Activated CD4-positive, alpha-beta memory T cell treated with anti-CD3 and anti-CD28 coated beads, Interleukin-2, amount 10 ng/mL, durations not matched to agents 7 days and 5 days (primary cell): ENCODE results near the gene ANKFY1. TPM values are rescaled to one million over a fixed set of nuclear protein-coding genes. Genes with fewer than 3 reads are reported as not detected.

Experiments
- CTCF ChIA-PET: fragments of 350-600 bp; sonication (Branson Sonifier 250); formaldehyde crosslinking; loops from one replicate; lab custom pipeline; 2021; ENCODE audit warnings: antibody characterized with exemption, inconsistent platforms; lab: Charles Lee
- POLR2A ChIA-PET: fragments of 350-600 bp; sonication (Branson Sonifier 250); formaldehyde crosslinking; loops from one replicate; lab custom pipeline; 2021; ENCODE audit warnings: antibody characterized with exemption; lab: Charles Lee
- DNase-seq: peaks from one replicate; pipeline ENCODE4 v3.0.0-alpha.2; 2020
- H3K27ac Mint-ChIP-seq: one replicate; pipeline ENCODE4 v1.8.0; 2021; ENCODE audit warnings: mild to moderate bottlenecking, mixed read lengths
- H3K27me3 Mint-ChIP-seq: one replicate; pipeline ENCODE4 v1.8.0; 2021; ENCODE audit warnings: mixed read lengths
- H3K36me3 Mint-ChIP-seq: one replicate; pipeline ENCODE4 v1.8.0; 2021; ENCODE audit warnings: low read depth, mixed read lengths
- H3K4me1 Mint-ChIP-seq: one replicate; pipeline ENCODE4 v1.8.0; 2021; ENCODE audit warnings: mixed read lengths
- H3K4me3 Mint-ChIP-seq: one replicate; pipeline ENCODE4 v1.8.0; 2021; ENCODE audit warnings: mild to moderate bottlenecking, mixed read lengths
- H3K9me3 Mint-ChIP-seq: one replicate; pipeline ENCODE4 v1.8.0; 2021; ENCODE audit warnings: mixed read lengths
- total RNA-seq, 2 experiments: library from RNA; stranded (reverse); gene quantifications; one replicate each; pipeline ENCODE4 v1.2.3, GENCODE V29; 2021

ANKFY1 gene
- total RNA-seq, 2 experiments from 2014 or later: 70.7 to 71.6 TPM

DNA sequence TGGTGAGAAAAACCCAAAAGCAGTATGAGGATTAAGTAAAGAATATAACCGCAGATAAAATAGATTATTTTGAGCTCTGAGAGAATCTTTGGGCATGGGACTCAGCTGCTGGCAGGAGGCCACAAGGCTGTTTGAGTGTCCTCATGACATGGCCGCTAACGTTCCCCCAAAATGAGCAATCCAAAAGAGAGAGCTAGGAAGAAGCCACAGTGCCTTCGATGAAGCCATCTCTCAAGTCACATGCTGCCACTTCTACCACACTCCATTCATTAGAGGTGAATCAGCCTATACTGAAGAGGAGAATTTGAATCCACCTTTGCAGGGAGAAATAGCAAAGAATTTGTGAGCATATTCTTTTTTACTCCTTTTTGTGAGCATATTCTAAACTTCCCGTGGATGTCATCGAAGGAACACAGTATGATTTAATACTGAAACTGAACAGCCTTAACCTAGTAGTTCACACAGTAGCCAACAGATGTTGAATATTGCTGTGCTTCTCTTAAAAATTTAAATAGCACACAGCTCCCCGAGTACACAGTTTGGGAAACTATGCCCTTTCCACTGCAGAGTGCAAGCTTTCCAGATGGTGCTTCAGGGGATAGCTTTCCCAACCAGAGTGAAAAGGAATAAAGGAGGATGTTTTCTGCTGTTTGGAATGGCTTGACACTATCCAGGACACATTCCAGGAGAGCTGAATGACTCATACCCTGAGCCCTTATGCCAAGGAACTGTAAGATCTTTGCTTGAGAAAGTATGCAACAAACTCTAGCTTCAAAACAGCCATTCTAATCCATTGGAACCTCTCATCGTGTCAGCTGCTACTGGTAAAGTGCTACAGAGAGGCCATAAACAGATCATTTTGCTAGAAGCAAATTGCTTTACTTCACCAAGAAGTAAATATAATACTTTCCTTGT lies 33.9 kb downstream of the ANKFY1 start:
- no peak overlapping the region for H3K27ac Mint-ChIP-seq
- H3K4me1 Mint-ChIP-seq: peaks cover 13% of the 10 kb centered on the region
- DNase-seq: no peak
- H3K4me3 Mint-ChIP-seq: no peak overlapping the region
- CTCF ChIA-PET: interaction anchor here (1.3 to 2.1 kb wide), 2 partner anchors 14 to 30 kb away, joined by 7 to 13 read pairs; no protein-coding TSS in a partner anchor
- H3K9me3 Mint-ChIP-seq: no peaks in the 10 kb centered on the region
- H3K27me3 Mint-ChIP-seq: no peaks in the 10 kb centered on the region
- H3K36me3 Mint-ChIP-seq: peaks cover 30% of the 10 kb centered on the region
- POLR2A ChIA-PET: interaction anchor here (1.1 kb wide), 2 partner anchors 10 to 13 kb away, joined by 3 read pairs; no protein-coding TSS in a partner anchor

DNA sequence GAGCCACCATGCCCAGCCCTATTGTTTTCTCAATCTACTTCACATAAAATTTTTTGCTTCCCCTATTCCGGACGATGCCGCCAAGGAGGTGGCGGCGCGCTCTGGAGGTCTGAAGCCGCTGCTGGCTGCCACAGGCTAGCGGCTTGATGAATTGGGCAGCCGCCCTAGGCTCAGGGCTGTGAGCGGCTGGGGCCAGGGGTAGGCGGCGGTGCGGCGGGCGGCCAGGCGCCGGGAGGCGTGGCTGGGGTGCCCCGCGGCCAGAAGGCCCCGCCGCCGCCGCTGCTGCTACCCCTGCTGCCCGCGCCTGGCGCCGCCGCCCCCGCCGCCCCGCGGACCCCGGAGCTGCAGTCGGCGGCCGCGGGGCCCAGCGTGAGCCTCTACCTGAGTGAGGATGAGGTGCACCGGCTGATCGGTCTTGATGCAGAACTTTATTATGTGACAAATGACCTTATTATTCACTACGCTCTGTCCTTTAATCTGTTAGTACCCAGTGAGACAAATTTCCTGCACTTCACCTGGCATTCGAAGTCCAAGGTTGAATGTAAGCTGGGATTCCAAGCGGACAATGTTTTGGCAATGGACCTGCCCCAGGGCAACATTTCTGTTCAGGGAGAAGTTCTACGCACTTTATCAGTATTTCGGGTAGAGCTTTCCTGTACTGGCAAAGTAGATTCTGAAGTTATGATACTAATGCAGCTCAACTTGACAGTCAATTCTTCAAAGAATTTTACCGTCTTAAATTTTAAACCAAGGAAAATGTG lies 41.7 kb downstream of the ANKFY1 start:
- no peak overlapping the region for H3K27ac Mint-ChIP-seq
- no peaks in the 10 kb centered on the region for H3K27me3 Mint-ChIP-seq
- H3K4me3 Mint-ChIP-seq: no peak overlapping the region
- peaks cover 16% of the 10 kb centered on the region for H3K36me3 Mint-ChIP-seq
- POLR2A ChIA-PET: interaction anchor here (0.6 to 1.3 kb wide), 3 partner anchors 10 to 17 kb away, joined by 3 read pairs; no protein-coding TSS in a partner anchor
- H3K4me1 Mint-ChIP-seq: no peaks in the 10 kb centered on the region
- CTCF ChIA-PET: interaction anchor here (0.9 to 1.1 kb wide), 2 partner anchors 21 to 191 kb away, joined by 3 read pairs; no protein-coding TSS in a partner anchor
- DNase-seq: no peak
- no peaks in the 10 kb centered on the region for H3K9me3 Mint-ChIP-seq

DNA sequence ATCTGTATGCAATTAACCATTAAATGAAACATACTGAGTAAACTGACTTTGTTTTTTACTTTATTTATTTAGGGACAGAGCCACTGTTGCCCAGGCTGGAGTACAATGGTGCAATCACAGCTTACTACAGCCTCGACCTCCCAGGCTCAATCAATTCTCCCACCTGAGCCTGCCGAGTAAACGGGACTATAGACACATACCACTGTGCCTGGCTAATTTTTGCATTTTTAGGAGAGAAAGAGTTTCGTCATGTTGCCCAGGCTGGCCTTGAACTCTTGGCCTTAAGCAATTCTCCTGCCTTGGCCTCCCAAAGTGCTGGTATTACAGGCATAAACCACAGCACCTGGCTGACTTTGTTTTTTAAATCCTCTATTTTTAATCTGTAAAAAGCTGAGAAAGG lies 42.6 kb downstream of the ANKFY1 start:
- Mint-ChIP-seq H3K4me3 (no peak overlapping the region), H3K36me3 (peaks cover 17% of the 10 kb centered on the region), H3K9me3 (no peaks in the 10 kb centered on the region), H3K27me3 (no peaks in the 10 kb centered on the region), H3K27ac (no peak overlapping the region), H3K4me1 (no peaks in the 10 kb centered on the region)
- no peak for DNase-seq
- ChIA-PET POLR2A (no interaction called here), CTCF (no interaction called here)

DNA sequence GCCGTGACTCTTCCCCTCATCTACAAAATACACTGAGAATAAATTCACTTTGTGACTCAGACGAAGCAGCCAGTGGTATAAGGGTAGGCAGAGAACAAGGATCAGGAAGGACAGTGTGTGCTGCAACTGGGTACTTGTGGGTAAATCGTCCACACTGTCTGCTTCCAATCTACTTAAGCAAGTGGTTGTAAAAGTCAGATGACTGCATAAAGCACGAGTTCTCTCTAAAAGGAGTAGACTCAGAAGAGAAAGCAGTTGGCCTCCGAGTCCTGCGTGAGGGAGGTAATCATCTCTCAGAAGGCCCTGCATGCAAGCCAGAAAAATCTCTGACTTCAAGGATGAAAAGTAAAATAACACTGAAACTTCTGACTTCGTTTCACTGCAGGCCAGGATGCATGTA lies 43.1 kb downstream of the ANKFY1 start:
- ChIA-PET POLR2A (interaction anchor here (1.6 kb wide), 1 partner anchor 9 kb away, joined by 3 read pairs; no protein-coding TSS in a partner anchor), CTCF (interaction anchor here (1.3 kb wide), 1 partner anchor 20 kb away, joined by 3 read pairs; no protein-coding TSS in a partner anchor)
- no peak overlapping the region for H3K27ac Mint-ChIP-seq
- H3K36me3 Mint-ChIP-seq: peaks cover 18% of the 10 kb centered on the region
- no peak for DNase-seq
- H3K4me3 Mint-ChIP-seq: no peak overlapping the region
- peaks cover 1% of the 10 kb centered on the region for H3K4me1 Mint-ChIP-seq
- H3K27me3 Mint-ChIP-seq: no peaks in the 10 kb centered on the region
- no peaks in the 10 kb centered on the region for H3K9me3 Mint-ChIP-seq

DNA sequence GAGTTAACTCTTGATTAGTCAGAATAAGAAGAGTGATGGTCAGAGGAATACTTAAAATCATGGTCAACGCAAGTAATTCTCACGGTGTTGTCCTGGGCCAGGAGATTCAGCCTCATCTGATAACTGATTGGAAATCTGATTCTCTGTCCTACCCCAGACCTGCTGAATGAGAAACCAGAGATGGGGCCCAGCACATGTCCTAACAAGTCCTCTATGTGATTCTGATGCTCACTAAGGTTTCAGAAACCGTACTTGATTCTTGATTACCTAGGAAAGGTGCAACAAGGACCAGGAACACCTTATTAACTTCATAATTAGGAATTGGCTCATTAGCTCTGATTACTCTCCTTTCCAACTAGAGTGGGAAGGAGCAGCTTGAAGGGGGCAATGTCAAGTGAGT lies 44.5 kb downstream of the ANKFY1 start:
- H3K9me3 Mint-ChIP-seq: no peaks in the 10 kb centered on the region
- ChIA-PET POLR2A (interaction anchor here (1.0 to 1.6 kb wide), 2 partner anchors 11 to 147 kb away, joined by 3 read pairs; partner anchors contain the start of gene UBE2G1), CTCF (interaction anchor here (1.0 to 1.4 kb wide), 5 partner anchors 13 to 192 kb away, joined by 3 to 5 read pairs (median 3); no protein-coding TSS in a partner anchor)
- H3K27me3 Mint-ChIP-seq: no peaks in the 10 kb centered on the region
- H3K4me3 Mint-ChIP-seq: no peak overlapping the region
- H3K36me3 Mint-ChIP-seq: peaks cover 24% of the 10 kb centered on the region
- peaks cover 6% of the 10 kb centered on the region for H3K4me1 Mint-ChIP-seq
- DNase-seq: no peak
- H3K27ac Mint-ChIP-seq: no peak overlapping the region

DNA sequence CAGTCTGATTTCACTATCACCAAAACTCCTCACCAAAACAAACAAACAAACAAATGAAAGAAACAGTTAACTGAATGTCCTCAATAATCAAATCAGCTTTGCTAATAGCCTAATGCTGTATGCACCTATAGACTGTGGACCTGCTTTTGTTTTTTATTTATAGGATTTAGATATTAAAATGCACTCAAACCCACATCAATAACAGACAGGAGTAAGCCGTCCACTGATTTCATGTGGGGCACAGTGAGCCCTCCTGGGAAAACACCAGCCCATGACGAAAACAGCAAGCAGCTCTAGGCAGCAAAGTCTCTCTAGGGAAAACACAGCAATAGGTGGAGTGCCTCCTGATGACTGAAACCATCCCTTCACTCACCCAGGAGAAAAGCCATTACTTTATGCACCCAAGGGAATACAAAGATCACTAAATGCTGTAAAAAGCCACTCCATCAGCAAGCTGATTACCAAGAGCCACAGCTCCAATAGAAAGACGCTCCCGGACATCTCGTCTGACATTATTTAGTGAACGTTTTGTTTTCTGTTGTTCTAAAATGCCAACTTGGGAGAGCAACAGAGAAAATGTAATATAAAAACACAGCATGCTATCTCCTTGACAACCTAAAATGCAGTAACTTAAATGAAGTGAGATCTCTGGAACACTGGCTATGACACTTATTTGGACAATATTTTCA lies 47.8 kb downstream of the ANKFY1 start:
- Mint-ChIP-seq H3K36me3 (peaks cover 26% of the 10 kb centered on the region), H3K27ac (no peak overlapping the region), H3K9me3 (no peaks in the 10 kb centered on the region), H3K27me3 (no peaks in the 10 kb centered on the region), H3K4me1 (peaks cover 8% of the 10 kb centered on the region), H3K4me3 (no peak overlapping the region)
- POLR2A ChIA-PET: interaction anchor here (1.1 to 1.6 kb wide), 3 partner anchors 86 to 197 kb away, joined by 3 to 5 read pairs (median 5); partner anchors contain the start of gene UBE2G1
- DNase-seq: no peak
- CTCF ChIA-PET: interaction anchor here (0.6 to 5.5 kb wide), 25 partner anchors 10 to 351 kb away, joined by 3 to 62 read pairs (median 4); no protein-coding TSS in a partner anchor

DNA sequence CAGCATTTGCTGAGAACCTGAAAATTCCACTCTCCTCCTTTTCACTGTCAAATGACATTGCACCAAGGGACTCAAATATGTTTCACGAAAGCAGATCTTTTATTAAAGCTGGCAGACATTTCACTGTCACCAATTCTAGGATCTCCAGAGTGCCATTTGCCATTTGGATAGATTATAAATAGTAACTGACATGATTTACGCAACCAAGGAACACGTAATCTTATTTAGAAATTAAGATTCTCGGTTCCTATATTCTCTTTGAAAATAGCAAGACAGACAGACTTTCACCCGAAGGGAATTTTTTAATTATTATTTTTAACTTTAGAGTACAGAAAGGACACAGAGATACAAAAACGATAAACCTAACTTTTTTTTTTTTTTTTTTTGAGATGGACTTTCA lies 49.6 kb downstream of the ANKFY1 start:
- no peaks in the 10 kb centered on the region for H3K27me3 Mint-ChIP-seq
- H3K27ac Mint-ChIP-seq: no peak overlapping the region
- peaks cover 10% of the 10 kb centered on the region for H3K4me1 Mint-ChIP-seq
- ChIA-PET POLR2A (no interaction called here), CTCF (interaction anchor here (5.5 kb wide), 1 partner anchor 200 kb away, joined by 62 read pairs; no protein-coding TSS in a partner anchor)
- no peak overlapping the region for H3K4me3 Mint-ChIP-seq
- DNase-seq: no peak
- H3K9me3 Mint-ChIP-seq: no peaks in the 10 kb centered on the region
- peaks cover 35% of the 10 kb centered on the region for H3K36me3 Mint-ChIP-seq

DNA sequence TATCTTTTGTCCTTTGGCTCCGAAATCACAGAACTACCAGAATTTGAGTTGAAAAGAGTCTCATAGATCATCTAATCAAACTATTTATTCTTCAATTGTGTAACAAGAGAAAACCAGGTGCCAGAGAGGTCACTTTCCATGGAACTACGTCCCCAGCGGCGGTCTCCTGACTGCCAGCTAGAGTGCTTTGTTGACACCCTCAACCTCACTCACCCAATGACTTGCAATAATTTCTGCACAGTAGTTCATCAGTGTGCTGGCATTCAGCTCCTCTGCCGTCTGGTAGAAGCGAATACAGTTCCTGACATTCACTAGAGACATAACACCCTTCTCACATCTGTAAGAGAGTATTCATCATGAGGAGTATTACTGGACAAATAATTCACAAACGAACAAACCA lies 54.2 kb downstream of the ANKFY1 start:
- no peaks in the 10 kb centered on the region for H3K9me3 Mint-ChIP-seq
- no peak overlapping the region for H3K27ac Mint-ChIP-seq
- H3K4me1 Mint-ChIP-seq: peaks cover 24% of the 10 kb centered on the region
- CTCF ChIA-PET: interaction anchor here (0.8 kb wide), 1 partner anchor 10 kb away, joined by 3 read pairs; no protein-coding TSS in a partner anchor
- peaks cover 65% of the 10 kb centered on the region for H3K36me3 Mint-ChIP-seq
- POLR2A ChIA-PET: interaction anchor here (1.3 kb wide), 1 partner anchor 10 kb away, joined by 4 read pairs; no protein-coding TSS in a partner anchor
- no peak overlapping the region for H3K4me3 Mint-ChIP-seq
- no peaks in the 10 kb centered on the region for H3K27me3 Mint-ChIP-seq
- no peak for DNase-seq

DNA sequence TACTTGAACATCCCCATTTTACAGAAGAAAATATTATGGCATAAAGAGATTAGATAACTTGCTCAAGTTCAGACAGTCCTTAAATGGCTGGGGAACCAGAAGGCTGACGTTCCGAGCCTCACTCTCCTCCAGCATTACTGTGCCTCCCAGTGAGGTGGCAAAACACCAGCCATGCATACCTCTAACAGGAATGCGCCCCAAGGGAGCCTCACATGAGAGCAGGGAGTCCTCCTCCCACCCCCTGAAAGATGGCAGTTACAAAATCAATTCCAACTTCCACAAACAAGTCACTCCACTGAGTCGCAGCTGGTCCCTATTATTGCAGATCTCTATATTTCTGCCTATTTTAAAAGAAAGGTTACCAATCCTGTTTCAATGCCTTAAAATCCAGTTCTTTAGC lies 55.5 kb downstream of the ANKFY1 start:
- Mint-ChIP-seq H3K27ac (no peak overlapping the region), H3K36me3 (peaks cover 64% of the 10 kb centered on the region), H3K9me3 (no peaks in the 10 kb centered on the region), H3K27me3 (no peaks in the 10 kb centered on the region), H3K4me3 (no peak overlapping the region), H3K4me1 (peaks cover 24% of the 10 kb centered on the region)
- DNase-seq: no peak
- CTCF ChIA-PET: interaction anchor here (0.6 kb wide), 1 partner anchor 207 kb away, joined by 3 read pairs; no protein-coding TSS in a partner anchor
- POLR2A ChIA-PET: no interaction called here

DNA sequence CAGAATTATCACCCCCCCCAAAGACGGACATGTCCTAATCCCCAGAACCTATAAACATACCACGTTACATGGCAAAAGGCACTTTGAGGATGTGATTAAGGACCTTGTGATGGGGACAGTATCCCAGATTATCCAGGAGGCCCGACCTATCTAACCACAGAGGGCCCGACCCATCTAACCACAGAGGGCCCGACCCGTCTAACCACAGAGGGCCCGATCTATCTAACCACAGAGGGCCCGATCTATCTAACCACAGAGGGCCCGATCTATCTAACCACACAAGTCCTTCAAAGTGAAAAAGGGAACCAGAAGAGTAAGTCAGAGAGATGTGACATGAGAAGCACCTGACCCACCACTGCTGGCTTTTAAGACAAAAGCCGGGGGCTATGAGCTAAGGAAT lies 56.8 kb downstream of the ANKFY1 start:
- POLR2A ChIA-PET: no interaction called here
- H3K36me3 Mint-ChIP-seq: peaks cover 63% of the 10 kb centered on the region
- no peak for DNase-seq
- H3K4me3 Mint-ChIP-seq: no peak overlapping the region
- no peaks in the 10 kb centered on the region for H3K9me3 Mint-ChIP-seq
- peaks cover 24% of the 10 kb centered on the region for H3K4me1 Mint-ChIP-seq
- no peaks in the 10 kb centered on the region for H3K27me3 Mint-ChIP-seq
- H3K27ac Mint-ChIP-seq: peak overlapping the region; percentile 16
- CTCF ChIA-PET: interaction anchor here (0.6 to 2.1 kb wide), 2 partner anchors 10 to 216 kb away, joined by 3 to 9 read pairs; no protein-coding TSS in a partner anchor

DNA sequence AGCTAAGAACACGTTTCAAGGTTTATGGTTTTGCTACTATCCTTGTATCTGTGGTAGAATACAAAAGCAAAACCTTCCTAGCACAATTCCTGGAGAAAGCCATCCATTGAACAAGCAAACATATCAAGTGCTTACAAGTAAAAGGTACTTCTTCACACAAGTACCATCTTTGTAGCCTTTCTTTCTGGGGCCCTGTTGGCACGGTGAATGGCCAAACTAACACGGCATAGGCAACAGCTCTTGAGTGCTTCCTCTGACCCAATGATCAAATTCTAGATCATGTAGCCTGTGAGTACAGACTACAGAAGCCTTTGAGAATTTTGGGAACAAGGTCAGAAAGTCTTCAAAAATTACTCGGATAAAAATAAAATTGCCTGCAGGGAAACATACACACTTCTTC lies 57.9 kb downstream of the ANKFY1 start:
- CTCF ChIA-PET: interaction anchor here (1.1 to 2.1 kb wide), 2 partner anchors 11 to 13 kb away, joined by 3 to 9 read pairs; no protein-coding TSS in a partner anchor
- no peak for DNase-seq
- Mint-ChIP-seq H3K27me3 (no peaks in the 10 kb centered on the region), H3K27ac (no peak overlapping the region), H3K4me1 (peaks cover 23% of the 10 kb centered on the region), H3K9me3 (no peaks in the 10 kb centered on the region), H3K4me3 (no peak overlapping the region), H3K36me3 (peaks cover 64% of the 10 kb centered on the region)
- POLR2A ChIA-PET: interaction anchor here (1.5 kb wide), 1 partner anchor 57 kb away, joined by 3 read pairs; no protein-coding TSS in a partner anchor
